NT2/D1 (cell line): ENCODE data around the gene RNF7.

ENCODE experiments used
- DNase-seq: peaks from one replicate; pipeline ENCODE4 v3.0.0-alpha.2; 2011; ENCODE audit warnings: low read depth, low spot score
- H3K27me3 ChIP-seq: 2 replicates; pipeline ENCODE4 v1.6.0; 2011; ENCODE audit warnings: mild to moderate bottlenecking; ENCODE audit not compliant: insufficient read length, insufficient read depth
- H3K36me3 ChIP-seq: 2 replicates; pipeline ENCODE4 v1.6.1; 2011; ENCODE audit warnings: mild to moderate bottlenecking, low read length, mixed read lengths; ENCODE audit not compliant: insufficient read depth, insufficient read length
- H3K4me1 ChIP-seq: 2 replicates; pipeline ENCODE4 v1.5.1; 2011; ENCODE audit not compliant: insufficient read depth, insufficient read length
- H3K4me3 ChIP-seq: 2 replicates; pipeline ENCODE4 v1.5.1; 2011; ENCODE audit warnings: low read depth; ENCODE audit not compliant: insufficient read length
- H3K9ac ChIP-seq: 2 replicates; pipeline ENCODE4 v1.6.0; 2011; ENCODE audit warnings: low read depth; ENCODE audit not compliant: insufficient read length
- H3K9me3 ChIP-seq: 2 replicates; pipeline ENCODE4 v1.5.1; 2011; ENCODE audit warnings: mild to moderate bottlenecking, low read length; ENCODE audit not compliant: insufficient read depth
- SUZ12 ChIP-seq: IDR thresholded peaks from 2 replicates; pipeline ENCODE4 v1.6.1; 2011; ENCODE audit not compliant: insufficient read length, insufficient read depth; ENCODE audit errors: extremely low read depth
- YY1 ChIP-seq: IDR thresholded peaks from 2 replicates; pipeline ENCODE4 v1.6.1; 2011; ENCODE audit not compliant: insufficient read length, insufficient read depth
- ZNF274 ChIP-seq: IDR thresholded peaks from 2 replicates; pipeline ENCODE4 v1.6.1; 2011; ENCODE audit warnings: mild to moderate bottlenecking, low read depth, low read length

RNF7 gene

GRCh38 chr3:141707741-141708203 is 30.3 kb upstream of the RNF7 start:
- no peak overlapping the region for H3K9ac ChIP-seq
- DNase-seq = no peak
- H3K4me1 ChIP-seq = no peaks in the 10 kb centered on the region
- TF ChIP-seq SUZ12 (no peak), ZNF274 (no peak), YY1 (no peak)
- no peak overlapping the region for H3K4me3 ChIP-seq
- no peaks in the 10 kb centered on the region for H3K27me3 ChIP-seq
- no peaks in the 10 kb centered on the region for H3K36me3 ChIP-seq
- no peaks in the 10 kb centered on the region for H3K9me3 ChIP-seq

GRCh38 chr3:141708367-141708766 is 29.7 kb upstream of the RNF7 start:
- TF ChIP-seq SUZ12 = no peak
- no peak for TF ChIP-seq ZNF274
- no peak for TF ChIP-seq YY1
- no peak overlapping the region for H3K9ac ChIP-seq
- H3K4me3 ChIP-seq = no peak overlapping the region
- H3K4me1 ChIP-seq = no peaks in the 10 kb centered on the region
- no peaks in the 10 kb centered on the region for H3K36me3 ChIP-seq
- DNase-seq = no peak
- H3K9me3 ChIP-seq = no peaks in the 10 kb centered on the region
- no peaks in the 10 kb centered on the region for H3K27me3 ChIP-seq

- no peak for DNase-seq
- Histone ChIP-seq H3K36me3 (no peaks in the 10 kb centered on the region), H3K4me1 (no peaks in the 10 kb centered on the region), H3K9ac (no peak overlapping the region), H3K4me3 (no peak overlapping the region), H3K9me3 (no peaks in the 10 kb centered on the region), H3K27me3 (no peaks in the 10 kb centered on the region)
- no peak for TF ChIP-seq SUZ12
- TF ChIP-seq ZNF274 = no peak
- no peak for TF ChIP-seq YY1
These were observed 28.9 kb upstream of the RNF7 start for GRCh38 chr3:141709126-141709770.

GRCh38 chr3:141710121-141710520 is 28.0 kb upstream of the RNF7 start:
- H3K9ac ChIP-seq = no peak overlapping the region
- no peaks in the 10 kb centered on the region for H3K27me3 ChIP-seq
- no peak overlapping the region for H3K4me3 ChIP-seq
- no peaks in the 10 kb centered on the region for H3K9me3 ChIP-seq
- no peak for DNase-seq
- TF ChIP-seq SUZ12 = no peak
- TF ChIP-seq ZNF274 = no peak
- no peak for TF ChIP-seq YY1
- H3K4me1 ChIP-seq = no peaks in the 10 kb centered on the region
- H3K36me3 ChIP-seq = no peaks in the 10 kb centered on the region

GRCh38 chr3:141710888-141711616 is 27.0 kb upstream of the RNF7 start:
- no peak for DNase-seq
- TF ChIP-seq ZNF274 (no peak), SUZ12 (no peak), YY1 (no peak)

GRCh38 chr3:141714671-141715070 is 23.4 kb upstream of the RNF7 start:
- TF ChIP-seq SUZ12 = no peak
- no peak for DNase-seq
- no peak overlapping the region for H3K4me3 ChIP-seq
- H3K9me3 ChIP-seq = no peaks in the 10 kb centered on the region
- H3K9ac ChIP-seq = no peak overlapping the region
- no peaks in the 10 kb centered on the region for H3K36me3 ChIP-seq
- no peaks in the 10 kb centered on the region for H3K4me1 ChIP-seq
- no peaks in the 10 kb centered on the region for H3K27me3 ChIP-seq

More at GRCh38 chr3:141710888-141711616, 27.0 kb upstream of the RNF7 start:
- no peaks in the 10 kb centered on the region for H3K4me1 ChIP-seq
- H3K9ac ChIP-seq = no peak overlapping the region
- no peak overlapping the region for H3K4me3 ChIP-seq
- no peaks in the 10 kb centered on the region for H3K36me3 ChIP-seq
- H3K9me3 ChIP-seq = no peaks in the 10 kb centered on the region
- H3K27me3 ChIP-seq = no peaks in the 10 kb centered on the region

GRCh38 chr3:141722081-141722480 is 16.0 kb upstream of the RNF7 start:
- no peak for TF ChIP-seq YY1
- TF ChIP-seq ZNF274 = no peak
- TF ChIP-seq SUZ12 = no peak
- Histone ChIP-seq H3K9me3 (no peaks in the 10 kb centered on the region), H3K4me3 (no peak overlapping the region), H3K9ac (no peak overlapping the region), H3K4me1 (peaks cover 2% of the 10 kb centered on the region), H3K27me3 (no peaks in the 10 kb centered on the region), H3K36me3 (no peaks in the 10 kb centered on the region)
- no peak for DNase-seq
